ENCODE measurements around the gene MACROD1. TPM values are rescaled to one million over a fixed set of nuclear protein-coding genes. Genes with fewer than 3 reads are reported as not detected.

Gene MACROD1
- total and polyA plus RNA-seq, 2 donors (not counting 1 experiment from before 2014, with no cell fraction given) = 2.7 to 8.6 TPM

DNA sequence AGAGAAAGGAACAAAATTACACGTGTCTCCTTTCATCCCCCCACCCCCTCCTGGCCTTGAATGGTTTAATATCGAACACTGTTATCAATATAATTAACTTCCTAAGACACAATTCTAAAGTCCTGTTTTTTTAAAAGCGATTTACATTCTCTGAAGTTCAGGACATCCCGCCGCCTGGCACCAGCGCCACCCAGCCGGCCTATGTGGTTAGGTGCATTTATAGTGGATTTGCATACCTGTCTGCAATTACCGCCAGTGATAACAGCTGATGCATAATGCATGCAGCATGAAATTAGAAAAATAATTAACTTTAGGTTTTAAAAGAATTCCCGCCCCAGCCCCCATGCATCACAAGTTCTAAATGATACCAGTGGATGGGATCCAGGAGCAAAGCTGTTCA, 58.6 kb downstream of the MACROD1 start:
- H4K20me1 ChIP-seq (ENCODE audit: control insufficient read depth, insufficient read depth, low read length, poor library complexity, severe bottlenecking) = no peaks in the 10 kb centered on the region
- DNase-seq = no peak
- Mint-ChIP-seq H3K27ac (no peak overlapping the region), H3K4me3 (no peak overlapping the region), H3K9me3 (ENCODE audit: insufficient read depth) (no peaks in the 10 kb centered on the region), H3K4me1 (no peaks in the 10 kb centered on the region), H3K27me3 (no peaks in the 10 kb centered on the region)
- H3K4me1 ChIP-seq (ENCODE audit: control insufficient read depth in 2 of 2, insufficient read depth in 2 of 2, low read length in 2 of 2) = no peaks in the 10 kb centered on the region
- TF ChIP-seq EZH2 (IDR thresholded peaks at IDR 0.05; ENCODE audit: borderline replicate concordance, insufficient read depth, low read depth, low read length, poor library complexity, severe bottlenecking) = no peak
- TF ChIP-seq, protein P1, sequence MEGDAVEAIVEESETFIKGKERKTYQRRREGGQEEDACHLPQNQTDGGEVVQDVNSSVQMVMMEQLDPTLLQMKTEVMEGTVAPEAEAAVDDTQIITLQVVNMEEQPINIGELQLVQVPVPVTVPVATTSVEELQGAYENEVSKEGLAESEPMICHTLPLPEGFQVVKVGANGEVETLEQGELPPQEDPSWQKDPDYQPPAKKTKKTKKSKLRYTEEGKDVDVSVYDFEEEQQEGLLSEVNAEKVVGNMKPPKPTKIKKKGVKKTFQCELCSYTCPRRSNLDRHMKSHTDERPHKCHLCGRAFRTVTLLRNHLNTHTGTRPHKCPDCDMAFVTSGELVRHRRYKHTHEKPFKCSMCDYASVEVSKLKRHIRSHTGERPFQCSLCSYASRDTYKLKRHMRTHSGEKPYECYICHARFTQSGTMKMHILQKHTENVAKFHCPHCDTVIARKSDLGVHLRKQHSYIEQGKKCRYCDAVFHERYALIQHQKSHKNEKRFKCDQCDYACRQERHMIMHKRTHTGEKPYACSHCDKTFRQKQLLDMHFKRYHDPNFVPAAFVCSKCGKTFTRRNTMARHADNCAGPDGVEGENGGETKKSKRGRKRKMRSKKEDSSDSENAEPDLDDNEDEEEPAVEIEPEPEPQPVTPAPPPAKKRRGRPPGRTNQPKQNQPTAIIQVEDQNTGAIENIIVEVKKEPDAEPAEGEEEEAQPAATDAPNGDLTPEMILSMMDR (IDR thresholded peaks at IDR 0.05) = no peak
- peaks cover 0 to 6% (median 0%) of the 10 kb centered on the region in 3 donors for H3K9me3 ChIP-seq (ENCODE audit: control extremely low read depth in 1 of 3, control insufficient read depth in 2 of 3, insufficient read depth in 1 of 3, low read length in 2 of 3)
- no peak overlapping the region for H3K27ac ChIP-seq (ENCODE audit: low read length in 2 of 2)
- no peak overlapping the region for H3K4me3 ChIP-seq (ENCODE audit: control extremely low read depth in 1 of 5, extremely low read depth in 1 of 5, insufficient read depth in 1 of 5, low read depth in 2 of 5, low read length in 4 of 5)
- no peak overlapping the region for H3K4me2 ChIP-seq (replicated peaks; ENCODE audit: low read depth, low read length, poor library complexity, severe bottlenecking)
- intact Hi-C loops (cut with micrococcal nuclease) = no loop called here
- ATAC-seq (ENCODE audit: low read depth) = no peak
- H3K9ac ChIP-seq (ENCODE audit: low read length) = no peak overlapping the region
- no peak overlapping the region for H2AFZ ChIP-seq (ENCODE audit: insufficient read depth, low read depth, low read length, poor library complexity, severe bottlenecking)
- no peaks in the 10 kb centered on the region for H3K79me2 ChIP-seq (ENCODE audit: control insufficient read depth, insufficient read depth, low read length)
- H3K36me3 ChIP-seq (replicated peaks in 1 of 2; ENCODE audit: control extremely low read depth in 1 of 2, control insufficient read depth in 1 of 2, extremely low read depth in 1 of 2, insufficient read depth in 2 of 2, low read length in 1 of 2) = no peaks in the 10 kb centered on the region
- WGBS (ENCODE audit: insufficient coverage) = 70% methylated on average over 6 of the region's 9 CpGs
- no peaks in the 10 kb centered on the region for H3K27me3 ChIP-seq (replicated peaks in 1 of 4; ENCODE audit: control extremely low read depth in 1 of 4, control insufficient read depth in 3 of 4, insufficient read depth in 4 of 4, low read length in 3 of 4)
- CTCF ChIA-PET = no interaction called here
- POLR2A ChIA-PET = no interaction called here

DNA sequence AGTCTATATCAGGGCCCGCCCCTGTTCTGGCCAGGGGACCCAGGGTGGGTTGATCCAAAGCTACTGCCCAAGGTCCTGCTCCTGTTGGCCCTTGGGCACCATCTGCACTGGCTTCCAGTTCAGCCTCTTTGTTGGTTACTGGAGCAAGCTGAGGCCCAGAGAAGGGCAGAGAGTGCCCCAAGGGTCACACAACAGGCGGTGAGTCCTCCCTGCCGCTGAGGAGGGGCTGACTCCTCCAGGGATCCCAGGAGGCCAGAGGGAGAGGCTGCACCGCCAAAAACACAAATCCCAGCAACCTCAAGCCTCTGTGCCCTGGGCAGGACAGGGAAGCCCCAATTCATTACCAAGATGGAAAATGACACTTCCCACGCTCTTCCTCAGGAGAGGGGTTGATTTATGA, 61.3 kb downstream of the MACROD1 start:
- H3K4me3 ChIP-seq (ENCODE audit: control extremely low read depth in 1 of 5, extremely low read depth in 1 of 5, insufficient read depth in 1 of 5, low read depth in 2 of 5, low read length in 4 of 5) = no peak overlapping the region
- no peaks in the 10 kb centered on the region for H3K79me2 ChIP-seq (ENCODE audit: control insufficient read depth, insufficient read depth, low read length)
- POLR2A ChIA-PET = no interaction called here
- Mint-ChIP-seq H3K4me1 (no peaks in the 10 kb centered on the region), H3K9me3 (ENCODE audit: insufficient read depth) (no peaks in the 10 kb centered on the region), H3K27ac (no peak overlapping the region), H3K4me3 (no peak overlapping the region), H3K27me3 (peaks cover under 1% of the 10 kb centered on the region)
- intact Hi-C loops (cut with micrococcal nuclease) = no loop called here
- no peaks in the 10 kb centered on the region for H4K20me1 ChIP-seq (ENCODE audit: control insufficient read depth, insufficient read depth, low read length, poor library complexity, severe bottlenecking)
- ATAC-seq (ENCODE audit: low read depth) (no peak), DNase-seq (no peak)
- H3K27me3 ChIP-seq (replicated peaks in 1 of 4; ENCODE audit: control extremely low read depth in 1 of 4, control insufficient read depth in 3 of 4, insufficient read depth in 4 of 4, low read length in 3 of 4) = no peaks in the 10 kb centered on the region
- no peak overlapping the region for H3K4me2 ChIP-seq (replicated peaks; ENCODE audit: low read depth, low read length, poor library complexity, severe bottlenecking)
- WGBS (ENCODE audit: insufficient coverage) = 93% methylated on average over 3 of the region's 5 CpGs
- CTCF ChIA-PET = interaction anchor here (0.5 kb wide), 1 partner anchor 120 kb away, joined by 4 read pairs; no protein-coding TSS in a partner anchor
- H3K9me3 ChIP-seq (ENCODE audit: control extremely low read depth in 1 of 3, control insufficient read depth in 2 of 3, insufficient read depth in 1 of 3, low read length in 2 of 3) = peaks cover 0 to 6% (median 0%) of the 10 kb centered on the region in 3 donors
- H2AFZ ChIP-seq (ENCODE audit: insufficient read depth, low read depth, low read length, poor library complexity, severe bottlenecking) = no peak overlapping the region
- TF ChIP-seq EZH2 (IDR thresholded peaks at IDR 0.05; ENCODE audit: borderline replicate concordance, insufficient read depth, low read depth, low read length, poor library complexity, severe bottlenecking) = no peak
- TF ChIP-seq, protein P1 (IDR thresholded peaks at IDR 0.05) = no peak
- no peak overlapping the region for H3K9ac ChIP-seq (ENCODE audit: low read length)
- H3K36me3 ChIP-seq (replicated peaks in 1 of 2; ENCODE audit: control extremely low read depth in 1 of 2, control insufficient read depth in 1 of 2, extremely low read depth in 1 of 2, insufficient read depth in 2 of 2, low read length in 1 of 2) = no peaks in the 10 kb centered on the region
- H3K4me1 ChIP-seq (ENCODE audit: control insufficient read depth in 2 of 2, insufficient read depth in 2 of 2, low read length in 2 of 2) = no peaks in the 10 kb centered on the region
- H3K27ac ChIP-seq (ENCODE audit: low read length in 2 of 2) = no peak overlapping the region

All from B cell (primary cell).